Right lobe of liver (tissue), 4 donors: ENCODE measurements around the gene SLC4A9.

Experiments used
- POLR2A ChIP-seq: fragments of 450-650 bp; IDR thresholded peaks from one replicate; pipeline ENCODE4 v1.6.1; 2017; ENCODE audit warnings: antibody characterized with exemption, mild to moderate bottlenecking
- TF ChIP-seq, protein P1 (sequence below), 4 donors: fragments of 200-600 bp in 3 of 4; fragments of 450-650 bp in 1 of 4; IDR thresholded peaks; one replicate each; pipeline versions ENCODE4 v1.5.1 to v1.8.0; 2016 to 2022; ENCODE audit warnings: antibody characterized with exemption in 4 of 4, mild to moderate bottlenecking in 2 of 4
- donor health status: DM: no; HTN: no; CAD: no.
- donor health status: DM: no; HTN: no; CAD: no.
- donor health status: DM: no; HTN: yes; CAD: no.

DNA sequence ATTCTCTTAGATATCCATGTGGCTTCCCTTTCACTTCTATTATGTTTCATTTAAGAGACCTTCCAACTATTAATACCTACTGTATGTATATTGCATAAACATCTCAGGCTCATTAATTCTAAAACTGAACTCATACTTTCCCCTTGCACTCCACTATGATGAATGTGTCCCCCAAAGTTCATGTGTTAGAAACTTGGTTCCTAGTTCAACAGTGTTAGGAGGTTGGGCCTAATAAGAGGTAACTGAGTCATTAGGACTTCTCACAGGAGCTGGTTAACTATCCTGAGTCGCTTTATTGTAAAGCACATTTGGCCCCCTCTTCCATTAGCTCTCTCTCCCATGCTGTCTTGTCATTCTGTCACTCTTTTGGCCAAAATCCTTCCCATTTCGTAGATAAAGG is 63.6 kb downstream of the SLC4A9 start:
- TF ChIP-seq, protein P1, sequence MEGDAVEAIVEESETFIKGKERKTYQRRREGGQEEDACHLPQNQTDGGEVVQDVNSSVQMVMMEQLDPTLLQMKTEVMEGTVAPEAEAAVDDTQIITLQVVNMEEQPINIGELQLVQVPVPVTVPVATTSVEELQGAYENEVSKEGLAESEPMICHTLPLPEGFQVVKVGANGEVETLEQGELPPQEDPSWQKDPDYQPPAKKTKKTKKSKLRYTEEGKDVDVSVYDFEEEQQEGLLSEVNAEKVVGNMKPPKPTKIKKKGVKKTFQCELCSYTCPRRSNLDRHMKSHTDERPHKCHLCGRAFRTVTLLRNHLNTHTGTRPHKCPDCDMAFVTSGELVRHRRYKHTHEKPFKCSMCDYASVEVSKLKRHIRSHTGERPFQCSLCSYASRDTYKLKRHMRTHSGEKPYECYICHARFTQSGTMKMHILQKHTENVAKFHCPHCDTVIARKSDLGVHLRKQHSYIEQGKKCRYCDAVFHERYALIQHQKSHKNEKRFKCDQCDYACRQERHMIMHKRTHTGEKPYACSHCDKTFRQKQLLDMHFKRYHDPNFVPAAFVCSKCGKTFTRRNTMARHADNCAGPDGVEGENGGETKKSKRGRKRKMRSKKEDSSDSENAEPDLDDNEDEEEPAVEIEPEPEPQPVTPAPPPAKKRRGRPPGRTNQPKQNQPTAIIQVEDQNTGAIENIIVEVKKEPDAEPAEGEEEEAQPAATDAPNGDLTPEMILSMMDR (IDR thresholded peaks at IDR 0.05), result no peak
- TF ChIP-seq POLR2A, result no peak
